Activated CD8-positive, alpha-beta memory T cell treated with anti-CD3 and anti-CD28 coated beads, Interleukin-2, amount 50 U/mL, for 1 hour (primary cell): Measurements from ENCODE around the gene BCAS3.

ENCODE experiments used
- DNase-seq: peaks from one replicate; pipeline ENCODE4 v3.0.0-alpha.2; 2020; ENCODE audit errors: extremely low read depth

The BCAS3 gene

DNA sequence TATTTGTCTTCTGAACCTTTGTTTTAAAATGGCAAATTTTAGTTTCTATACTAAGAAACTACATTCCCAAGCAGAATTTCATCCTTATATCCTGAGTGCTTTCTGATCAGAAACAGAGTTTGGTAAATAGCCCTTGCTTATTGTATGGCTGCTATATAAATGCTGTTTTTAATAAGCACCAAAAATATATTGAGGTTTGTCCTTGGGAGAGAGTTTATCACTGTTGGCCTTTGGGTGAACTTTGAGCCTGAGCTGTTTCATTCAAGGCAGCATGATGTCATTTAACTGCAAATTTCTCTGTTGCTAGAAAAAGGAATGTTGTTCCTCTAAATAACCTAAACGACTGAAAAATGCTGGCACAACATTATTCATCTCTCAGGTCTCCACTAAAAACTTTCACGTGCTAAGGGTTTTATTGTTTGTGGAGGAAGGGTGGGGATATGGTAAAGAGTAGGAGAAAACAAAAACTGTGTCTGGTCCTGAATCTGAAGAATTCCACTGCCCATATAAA is 387.7 kb downstream of the BCAS3 start:
- DNase-seq, result no peak

- DNase-seq, result no peak
Measured at GRCh38 chr17:61066062-61066461, 388.4 kb downstream of the BCAS3 start.

DNA sequence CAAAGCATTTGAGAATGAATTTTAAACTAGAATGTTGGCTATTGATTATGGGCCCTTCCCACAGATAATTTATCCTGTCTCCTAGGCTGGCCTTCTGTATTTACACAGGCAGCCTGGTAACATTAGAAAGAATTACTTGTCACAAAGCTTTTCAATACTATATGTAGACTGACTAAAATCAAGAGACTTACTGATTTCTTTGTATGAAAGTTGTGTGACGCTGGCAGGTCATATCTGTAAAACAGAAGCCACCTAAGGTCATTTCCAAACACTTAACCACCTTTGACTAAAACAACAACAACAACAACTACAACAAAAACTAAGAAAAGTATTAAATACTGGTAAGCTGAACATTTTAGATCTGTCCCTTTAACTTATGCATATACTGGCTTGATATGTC is 393.0 kb downstream of the BCAS3 start:
- DNase-seq, result no peak

- DNase-seq, result no peak
Measured at GRCh38 chr17:61072648-61073047, 395.0 kb downstream of the BCAS3 start.

- no peak for DNase-seq
Measured at GRCh38 chr17:61073131-61073530, 395.5 kb downstream of the BCAS3 start.

GRCh38 chr17:61073799-61074513 is 396.3 kb downstream of the BCAS3 start:
- no peak for DNase-seq

DNA sequence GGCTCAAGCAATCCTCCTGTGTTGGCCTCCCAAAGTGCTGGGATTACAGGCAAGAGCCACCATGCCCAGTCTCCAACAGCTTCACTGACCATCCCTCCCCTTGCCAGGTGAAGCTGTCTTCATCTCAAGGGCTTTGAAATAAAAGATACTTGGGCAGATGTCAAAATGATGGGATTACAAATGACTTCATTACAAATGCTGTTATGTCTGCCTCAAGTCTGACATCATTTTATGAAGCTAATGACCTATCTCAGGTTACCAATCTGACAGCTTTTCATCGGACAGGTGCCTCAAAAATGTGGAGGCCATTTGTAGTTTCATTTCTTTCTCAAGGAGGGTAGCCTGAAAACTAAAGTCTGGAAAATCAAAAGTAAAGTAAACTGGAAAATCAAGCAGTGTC is 398.3 kb downstream of the BCAS3 start:
- no peak for DNase-seq

GRCh38 chr17:61076621-61077031 is 399.0 kb downstream of the BCAS3 start:
- DNase-seq, result no peak

DNA sequence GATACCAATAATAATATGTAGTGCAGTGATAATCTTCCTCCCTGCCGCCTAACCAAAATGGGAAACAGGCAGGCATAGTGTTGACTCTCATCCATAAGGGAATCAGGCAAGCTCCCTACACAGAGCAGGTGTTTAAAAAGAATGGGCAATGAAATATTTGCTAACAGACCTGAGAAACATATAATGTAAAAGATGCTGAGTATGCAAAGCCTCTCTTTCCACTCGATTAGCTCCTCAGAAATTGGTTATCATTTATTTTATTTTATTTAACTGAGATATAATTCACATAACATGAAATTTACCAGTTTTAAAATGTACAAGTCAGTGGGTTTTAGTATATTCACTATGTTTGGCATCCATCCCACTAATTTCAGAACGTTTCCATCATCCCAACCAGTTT is 404.3 kb downstream of the BCAS3 start:
- no peak for DNase-seq

- DNase-seq, result no peak
Measured at GRCh38 chr17:61084260-61084659, 406.6 kb downstream of the BCAS3 start.

DNA sequence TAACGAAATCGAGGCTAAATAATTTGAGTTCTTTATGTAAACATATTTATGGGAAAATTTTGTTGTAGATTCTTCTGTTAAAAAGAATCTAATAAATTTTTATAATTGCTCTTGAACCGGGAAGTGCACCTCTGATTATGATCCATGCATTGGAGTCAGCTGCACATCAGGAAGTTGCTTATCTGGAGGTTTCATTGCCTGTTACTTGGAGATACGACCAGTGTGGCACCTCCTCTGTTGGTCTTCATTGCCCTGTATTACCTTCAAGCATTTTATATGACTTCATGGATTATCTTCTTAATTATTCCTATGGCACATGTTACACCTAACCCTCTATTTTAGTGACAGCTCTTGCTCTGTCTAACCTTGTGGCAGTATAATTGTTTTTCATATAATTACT is 409.4 kb downstream of the BCAS3 start:
- no peak for DNase-seq

DNA sequence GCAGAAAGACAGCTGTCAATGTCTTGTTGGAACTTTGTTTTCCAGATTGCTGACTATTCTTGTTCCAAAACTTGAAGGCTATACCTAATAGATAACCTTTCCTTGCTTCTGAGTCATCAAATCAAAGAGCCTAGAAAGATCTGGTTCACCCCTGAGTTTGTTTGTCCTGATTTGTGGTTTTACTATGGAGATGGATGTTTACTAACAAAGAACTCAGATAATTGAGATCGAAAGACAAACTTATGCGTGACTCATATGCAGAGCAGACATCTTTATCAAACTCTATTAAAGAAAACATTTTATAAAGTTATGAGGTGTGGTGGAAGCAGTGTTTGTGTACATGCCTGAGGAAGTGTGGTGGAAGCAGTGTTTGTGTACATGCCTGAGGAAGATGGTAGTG is 410.9 kb downstream of the BCAS3 start:
- DNase-seq, result no peak

GRCh38 chr17:61091096-61091495 is 413.4 kb downstream of the BCAS3 start:
- no peak for DNase-seq

- no peak for DNase-seq
Measured at GRCh38 chr17:61097781-61098180, 420.1 kb downstream of the BCAS3 start.

DNA sequence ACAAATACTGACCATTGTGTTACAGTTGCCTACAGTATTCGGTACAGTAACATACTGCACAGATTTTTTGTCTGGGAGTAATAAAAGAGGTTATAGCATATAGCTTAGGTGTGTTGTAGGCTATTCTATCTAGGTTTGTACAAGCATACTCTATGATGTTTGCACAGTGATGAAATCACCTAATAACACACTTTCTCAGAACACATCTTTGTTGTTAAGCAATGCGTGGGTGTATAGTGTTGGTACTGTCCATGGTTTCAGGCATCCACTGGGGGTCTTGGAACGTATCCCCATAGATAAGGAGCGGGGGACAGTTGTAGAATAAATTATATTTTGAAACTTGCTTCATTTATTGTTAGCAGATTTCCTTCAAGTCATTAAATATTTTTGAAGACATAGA is 428.7 kb downstream of the BCAS3 start:
- DNase-seq, result no peak

DNA sequence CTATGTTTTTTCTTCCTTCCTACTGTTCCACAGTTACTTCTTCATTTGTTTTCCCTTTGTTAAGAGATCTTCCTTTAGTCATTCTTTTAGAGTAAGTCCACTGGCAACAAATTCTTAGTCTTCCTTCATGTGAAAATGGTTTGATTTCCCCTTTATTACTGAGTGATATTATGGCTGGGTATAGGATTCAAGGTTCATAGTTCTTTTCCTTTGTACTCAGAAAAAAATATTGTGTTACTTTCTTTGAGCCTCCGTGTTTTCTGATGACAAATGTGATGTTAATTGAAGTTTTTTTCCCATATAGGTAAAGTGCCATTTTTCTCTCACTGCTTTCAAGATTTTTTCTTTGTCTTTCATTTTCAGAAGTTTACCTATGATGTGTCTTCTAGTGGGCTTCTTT is 438.9 kb downstream of the BCAS3 start:
- no peak for DNase-seq

DNA sequence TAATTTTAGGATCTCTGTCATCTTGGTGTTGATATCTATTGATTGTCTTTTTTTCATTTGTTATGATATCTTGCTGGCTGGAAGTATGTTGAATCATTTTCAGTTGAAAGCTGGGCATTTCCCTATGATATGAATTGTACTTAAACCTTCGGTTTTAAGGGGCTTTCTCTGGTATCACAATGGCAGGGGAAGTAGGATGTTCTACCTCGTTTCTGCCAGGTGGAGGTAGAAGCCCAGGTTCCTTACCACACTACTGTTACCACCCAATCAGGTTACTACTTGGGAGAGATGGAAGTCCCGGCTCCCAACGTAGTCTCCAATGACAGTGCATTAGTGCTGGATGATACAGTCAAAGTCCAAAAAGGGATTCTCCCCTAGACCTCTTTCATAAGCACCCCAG is 440.3 kb downstream of the BCAS3 start:
- DNase-seq, result no peak

DNA sequence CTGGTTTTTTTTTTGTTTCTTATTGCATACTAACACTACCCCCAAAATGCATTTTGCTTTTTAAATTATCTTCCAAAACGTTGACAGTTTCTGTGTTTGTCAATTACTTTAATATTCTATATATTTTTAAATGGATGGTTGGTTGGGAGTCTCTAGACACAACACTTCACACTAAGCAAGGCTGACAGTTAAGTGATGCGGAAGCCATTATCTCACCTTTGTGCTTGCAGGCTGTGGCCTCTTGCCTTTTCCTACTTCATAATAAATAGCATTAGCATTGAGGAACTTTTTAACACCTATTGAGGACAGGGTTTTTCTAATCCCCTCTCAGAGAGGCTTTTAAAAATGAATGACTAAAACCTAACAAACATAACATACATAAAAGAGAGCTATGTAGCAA is 441.2 kb downstream of the BCAS3 start:
- no peak for DNase-seq

- no peak for DNase-seq
Measured at GRCh38 chr17:61122326-61122913, 444.8 kb downstream of the BCAS3 start.

GRCh38 chr17:61124562-61124961 is 446.9 kb downstream of the BCAS3 start:
- no peak for DNase-seq

DNA sequence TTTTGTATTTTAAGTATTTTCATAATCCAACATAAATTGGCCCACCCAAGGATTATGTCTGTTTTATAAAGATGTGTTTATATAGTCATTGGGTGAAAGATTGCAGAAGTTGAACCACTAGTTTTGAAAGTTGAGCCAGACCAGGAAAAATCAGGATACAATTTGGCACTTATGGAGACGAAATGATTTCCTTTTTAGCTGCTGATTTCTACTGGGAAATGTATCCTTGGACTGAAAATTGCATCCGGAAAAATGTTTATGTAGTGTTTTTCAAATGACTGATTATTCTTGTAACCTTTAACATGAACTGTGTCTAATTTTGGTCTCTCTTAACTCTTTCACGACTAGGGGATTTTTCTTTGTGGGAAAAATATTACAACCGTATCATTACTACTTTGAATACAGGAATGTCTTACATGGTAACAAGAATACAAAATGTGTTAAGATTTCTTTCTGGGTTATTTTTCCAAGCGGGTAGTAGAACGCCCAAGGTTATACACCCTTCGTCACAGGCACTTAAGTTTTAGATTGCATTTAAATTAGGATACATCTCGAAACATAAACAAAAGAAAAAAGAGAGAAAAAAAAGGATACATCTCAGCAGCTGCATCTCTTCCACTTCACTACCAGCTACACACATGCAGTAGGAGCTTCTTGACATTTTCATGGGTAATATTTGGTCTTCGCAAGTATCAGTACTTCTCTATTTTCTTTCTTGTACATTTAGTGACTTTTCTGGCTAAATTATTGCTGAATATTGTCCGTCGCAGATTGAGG is 449.0 kb downstream of the BCAS3 start:
- no peak for DNase-seq

DNA sequence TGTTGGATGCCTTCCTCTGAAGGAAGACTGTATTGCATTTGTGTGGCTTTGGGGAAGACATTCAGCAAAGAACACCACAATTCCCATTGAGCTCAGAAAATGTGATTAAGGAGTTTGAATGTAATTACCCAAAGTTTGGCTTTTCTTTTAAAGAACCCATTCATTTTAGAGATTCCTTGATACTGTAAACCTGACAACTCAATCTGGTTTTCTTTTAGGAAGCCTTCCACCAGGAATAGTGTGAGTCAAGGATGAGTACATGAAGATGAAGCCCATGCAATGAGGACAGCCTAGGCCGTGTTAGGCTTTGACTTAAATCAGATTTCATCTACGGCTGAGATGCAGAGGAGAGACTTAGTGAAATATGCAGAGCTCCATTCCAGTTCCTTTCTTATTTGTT is 450.3 kb downstream of the BCAS3 start:
- DNase-seq, result no peak

DNA sequence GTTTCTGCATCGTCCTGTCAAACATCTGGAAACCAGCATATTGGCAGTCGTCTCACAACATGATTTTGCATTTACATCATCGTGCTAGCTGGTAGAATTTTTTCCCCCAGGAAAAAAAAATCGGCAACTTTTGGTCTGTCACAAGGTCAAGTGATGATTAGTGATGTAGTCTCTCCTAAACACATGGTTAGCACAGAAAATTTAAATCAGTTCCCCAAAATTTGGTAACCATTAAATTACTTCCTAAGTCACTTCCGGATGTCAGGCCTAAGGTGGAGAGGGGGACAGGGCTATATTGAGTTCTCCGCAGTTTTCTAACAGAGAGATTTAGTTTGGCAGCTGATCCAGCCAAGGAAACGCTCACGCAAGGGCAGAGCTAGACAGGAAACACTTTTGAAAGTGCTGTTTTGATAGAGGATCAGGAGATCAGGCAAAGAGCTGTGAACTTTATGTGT is 451.0 kb downstream of the BCAS3 start:
- no peak for DNase-seq
